ENCODE data around the gene WLS.

- TF ChIP-seq EP300 (IDR thresholded peaks at IDR 0.05; ENCODE audit: borderline replicate concordance in 1 of 2, control insufficient read depth in 1 of 2, low read depth in 2 of 2, low read length in 2 of 2) (no peak), DPF2 (IDR thresholded peaks at IDR 0.05) (no peak), ZBTB40 (IDR thresholded peaks at IDR 0.05; ENCODE audit: borderline replicate concordance) (no peak)
Observed at GRCh38 chr1:68273530-68273929, 41.2 kb upstream of the WLS start.

Measured in GM12878 (cell line).